SH-SY5Y (cell line): ENCODE data around the gene MGAM2.

Experiments used
- GATA2 ChIP-seq: IDR thresholded peaks from 2 replicates; pipeline ENCODE4 v1.6.1; 2011; ENCODE audit warnings: mild to moderate bottlenecking, low read depth, low read length
- GATA3 ChIP-seq: IDR thresholded peaks from 2 replicates; pipeline ENCODE4 v1.6.1; 2011; ENCODE audit warnings: low read depth, mild to moderate bottlenecking, low read length, moderate library complexity

DNA sequence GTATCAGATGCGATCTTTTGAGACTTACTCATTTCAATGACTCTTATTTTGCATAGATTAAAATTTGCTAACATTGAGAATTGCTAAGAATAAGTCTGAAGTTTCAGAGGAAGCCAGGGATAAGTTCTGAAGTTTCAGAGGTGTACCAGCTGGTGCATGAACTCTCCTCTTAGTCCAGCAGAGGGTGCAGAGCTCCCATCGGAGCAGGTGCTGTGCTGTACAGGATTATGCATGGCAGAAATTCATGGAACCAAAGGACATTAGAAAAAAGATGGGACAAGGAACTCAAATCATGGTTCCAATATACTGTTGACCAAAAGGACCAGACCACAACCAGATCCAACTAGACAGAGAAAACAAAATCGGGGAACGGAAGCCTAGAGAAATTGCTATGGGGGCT lies 41.9 kb downstream of the MGAM2 start:
- TF ChIP-seq GATA2: no peak
- TF ChIP-seq GATA3: no peak
